RWPE1 (cell line): ENCODE results near the gene ERVFRD-1.

ENCODE experiments used
- CTCF ChIA-PET: fragments of 350-600 bp; sonication (Branson Sonifier 250); formaldehyde crosslinking; extraction: SDS; loops from one replicate; lab custom pipeline; 2021; lab: Yijun Ruan, JAX
- POLR2A ChIA-PET: fragments of 400-600 bp; formaldehyde crosslinking; extraction: SDS; loops from one replicate; lab custom pipeline; 2020; ENCODE audit warnings: antibody characterized with exemption; ENCODE audit not compliant: low non-redundant PET; lab: Yijun Ruan, JAX
- DNase-seq: peaks from one replicate; pipeline ENCODE4 v3.0.0; 2012; ENCODE audit warnings: low spot score
- H3K27ac ChIP-seq: fragments of 450-650 bp; 2 replicates; pipeline ENCODE4 v1.5.1; 2017
- CTCF ChIP-seq: fragments of 450-650 bp; conservative IDR thresholded peaks from 2 replicates; pipeline ENCODE4 v1.5.1; 2017; ENCODE audit warnings: low read depth, mild to moderate bottlenecking

The ERVFRD-1 gene

GRCh38 chr6:11085758-11086435 lies 25.6 kb downstream of the ERVFRD-1 start:
- CTCF ChIA-PET: no interaction called here
- H3K27ac ChIP-seq: no peak overlapping the region
- no peak for DNase-seq
- POLR2A ChIA-PET: no interaction called here
- TF ChIP-seq CTCF: no peak

GRCh38 chr6:11083956-11084355 lies 27.6 kb downstream of the ERVFRD-1 start:
- POLR2A ChIA-PET: no interaction called here
- no peak for DNase-seq
- CTCF ChIA-PET: no interaction called here
- no peak for TF ChIP-seq CTCF
- no peak overlapping the region for H3K27ac ChIP-seq

GRCh38 chr6:11083491-11083890 lies 28.0 kb downstream of the ERVFRD-1 start:
- no peak for TF ChIP-seq CTCF
- POLR2A ChIA-PET: no interaction called here
- CTCF ChIA-PET: interaction anchor here (1.3 kb wide), 1 partner anchor 45 kb away, joined by 4 read pairs; no protein-coding TSS in a partner anchor
- no peak overlapping the region for H3K27ac ChIP-seq
- peak; percentile 13 for DNase-seq

- TF ChIP-seq CTCF: no peak
- DNase-seq: no peak
- H3K27ac ChIP-seq: no peak overlapping the region
- ChIA-PET CTCF (interaction anchor here (0.6 kb wide), 1 partner anchor 24 kb away, joined by 3 read pairs; no protein-coding TSS in a partner anchor), POLR2A (no interaction called here)
Observed at GRCh38 chr6:11080296-11080695, 31.2 kb downstream of the ERVFRD-1 start.

- CTCF ChIA-PET: no interaction called here
- H3K27ac ChIP-seq: no peak overlapping the region
- POLR2A ChIA-PET: no interaction called here
Observed at GRCh38 chr6:11078266-11078665, 33.3 kb downstream of the ERVFRD-1 start.

GRCh38 chr6:11076540-11076939 lies 35.0 kb downstream of the ERVFRD-1 start:
- ChIA-PET POLR2A (no interaction called here), CTCF (interaction anchor here (0.6 kb wide), 1 partner anchor 379 kb away, joined by 3 read pairs; no protein-coding TSS in a partner anchor)
- TF ChIP-seq CTCF: no peak
- no peak for DNase-seq
- H3K27ac ChIP-seq: no peak overlapping the region

More at GRCh38 chr6:11078266-11078665, 33.3 kb downstream of the ERVFRD-1 start:
- no peak for DNase-seq
- no peak for TF ChIP-seq CTCF
